PC-9 (cell line): ENCODE data around the gene UMAD1. TPM values are rescaled to one million over a fixed set of nuclear protein-coding genes. Genes with fewer than 3 reads are reported as not detected.

Experiments used
- BruUV-seq: library from RNA; stranded (reverse); fragments of 400-500 nt; replicated peaks from 2 replicates; lab custom pipeline; 2021; lab: Mats Ljungman, UMichigan
- CTCF ChIA-PET: fragments of 300-600 bp; sonication (Branson Sonifier 250); formaldehyde crosslinking; loops from one replicate; lab custom pipeline; 2022; ENCODE audit warnings: antibody characterized with exemption; lab: Charles Lee
- POLR2A ChIA-PET: fragments of 300-600 bp; sonication (Branson Sonifier 250); formaldehyde crosslinking; loops from one replicate; lab custom pipeline; 2022; ENCODE audit warnings: antibody characterized with exemption; ENCODE audit not compliant: unreplicated experiment; lab: Charles Lee
- DNase-seq, 2 experiments: peaks; one replicate each; pipeline versions ENCODE4 v3.0.0 to v3.0.0-alpha.2; 2015 to 2022; ENCODE audit warnings: mixed read lengths in 1 of 2
- H2AFZ ChIP-seq: fragments of 200-600 bp; sonication (generic); 2 replicates; pipeline ENCODE4 v1.8.1; 2017; ENCODE audit warnings: antibody characterized with exemption
- H3F3A ChIP-seq: fragments of 200-600 bp; sonication (generic); 2 replicates; pipeline ENCODE4 v1.8.1; 2017; ENCODE audit warnings: antibody characterized with exemption, mild to moderate bottlenecking, low read depth; ENCODE audit not compliant: insufficient read depth
- H3K27ac ChIP-seq: fragments of 200-600 bp; sonication (generic); 2 replicates; pipeline ENCODE4 v1.6.1; 2016; ENCODE audit warnings: mixed run types
- H3K27me3 ChIP-seq: fragments of 200-600 bp; sonication (generic); 2 replicates; pipeline ENCODE4 v1.6.1; 2016; ENCODE audit warnings: low read depth, mixed run types; ENCODE audit not compliant: insufficient read depth
- H3K36me3 ChIP-seq: fragments of 200-600 bp; sonication (generic); 2 replicates; pipeline ENCODE4 v1.6.1; 2016; ENCODE audit warnings: low read depth, mixed run types
- H3K4me1 ChIP-seq: fragments of 200-600 bp; sonication (generic); replicated peaks from 2 replicates; pipeline ENCODE4 v1.6.1; 2016; ENCODE audit warnings: mixed run types; ENCODE audit not compliant: insufficient read depth
- H3K4me2 ChIP-seq: fragments of 200-600 bp; sonication (generic); 2 replicates; pipeline ENCODE4 v1.6.1; 2017; ENCODE audit warnings: mixed run types
- H3K4me3 ChIP-seq: fragments of 200-600 bp; sonication (generic); 2 replicates; pipeline ENCODE4 v1.6.1; 2016; ENCODE audit warnings: mixed run types
- H3K79me2 ChIP-seq: fragments of 200-600 bp; sonication (generic); 2 replicates; pipeline ENCODE4 v1.6.1; 2017; ENCODE audit warnings: low read depth, mixed run types
- H3K9me2 ChIP-seq: fragments of 200-600 bp; sonication (generic); 2 replicates; pipeline ENCODE4 v1.8.1; 2017; ENCODE audit warnings: mild to moderate bottlenecking; ENCODE audit not compliant: insufficient read depth
- H3K9me3 ChIP-seq: fragments of 200-600 bp; sonication (generic); 2 replicates; pipeline ENCODE4 v1.8.1; 2016; ENCODE audit warnings: low read depth; ENCODE audit not compliant: insufficient read depth
- H4K20me1 ChIP-seq: fragments of 200-600 bp; sonication (generic); 2 replicates; pipeline ENCODE4 v1.8.1; 2017; ENCODE audit not compliant: insufficient read depth
- EZH2 ChIP-seq: fragments of 200-600 bp; sonication (generic); IDR thresholded peaks from 2 replicates; pipeline ENCODE4 v1.8.0; 2017; ENCODE audit warnings: antibody characterized with exemption, low read depth
- intact Hi-C: fragments of 100-400 bp; cut with micrococcal nuclease; formaldehyde crosslinking; loops from one replicate; pipeline ENCODE4 v1.10.0; 2022; ENCODE audit not compliant: unreplicated experiment
- total RNA-seq: library from RNA; stranded (reverse); gene quantifications from 2 replicates; pipeline ENCODE4 v1.2.3, GENCODE V29; 2021
- TF ChIP-seq, protein P1 (sequence below): fragments of 200-600 bp; sonication (generic); conservative IDR thresholded peaks from 2 replicates; pipeline ENCODE4 v1.6.1; 2017; ENCODE audit warnings: mixed run types, antibody characterized with exemption, mild to moderate bottlenecking, moderate library complexity

The UMAD1 gene
- total RNA-seq, 1 experiment from 2014 or later, result 20.5 TPM

DNA sequence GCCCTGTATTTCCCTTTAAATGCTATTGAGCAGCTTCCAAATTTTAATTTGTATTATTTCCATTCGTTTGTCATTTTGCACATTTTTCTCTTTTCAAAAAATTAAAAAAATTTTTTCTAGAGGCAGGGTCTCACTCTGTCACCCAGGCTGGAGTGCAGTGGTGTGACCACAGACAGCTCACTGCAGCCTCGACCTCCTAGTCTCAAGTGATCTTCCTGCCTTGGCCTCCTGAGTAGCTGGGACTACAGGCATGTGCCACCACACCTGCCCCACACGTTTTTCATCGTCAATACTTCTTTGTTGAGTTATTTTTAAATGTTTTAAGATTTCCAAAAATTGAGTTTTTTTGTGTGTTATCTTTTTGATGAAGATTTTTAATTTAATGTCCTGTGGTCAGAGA is 73.2 kb downstream of the UMAD1 start:
- TF ChIP-seq EZH2, result no peak
- TF ChIP-seq, protein P1, sequence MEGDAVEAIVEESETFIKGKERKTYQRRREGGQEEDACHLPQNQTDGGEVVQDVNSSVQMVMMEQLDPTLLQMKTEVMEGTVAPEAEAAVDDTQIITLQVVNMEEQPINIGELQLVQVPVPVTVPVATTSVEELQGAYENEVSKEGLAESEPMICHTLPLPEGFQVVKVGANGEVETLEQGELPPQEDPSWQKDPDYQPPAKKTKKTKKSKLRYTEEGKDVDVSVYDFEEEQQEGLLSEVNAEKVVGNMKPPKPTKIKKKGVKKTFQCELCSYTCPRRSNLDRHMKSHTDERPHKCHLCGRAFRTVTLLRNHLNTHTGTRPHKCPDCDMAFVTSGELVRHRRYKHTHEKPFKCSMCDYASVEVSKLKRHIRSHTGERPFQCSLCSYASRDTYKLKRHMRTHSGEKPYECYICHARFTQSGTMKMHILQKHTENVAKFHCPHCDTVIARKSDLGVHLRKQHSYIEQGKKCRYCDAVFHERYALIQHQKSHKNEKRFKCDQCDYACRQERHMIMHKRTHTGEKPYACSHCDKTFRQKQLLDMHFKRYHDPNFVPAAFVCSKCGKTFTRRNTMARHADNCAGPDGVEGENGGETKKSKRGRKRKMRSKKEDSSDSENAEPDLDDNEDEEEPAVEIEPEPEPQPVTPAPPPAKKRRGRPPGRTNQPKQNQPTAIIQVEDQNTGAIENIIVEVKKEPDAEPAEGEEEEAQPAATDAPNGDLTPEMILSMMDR, result no peak
- Histone ChIP-seq H4K20me1 (no peaks in the 10 kb centered on the region), H3K4me1 (peaks cover 10% of the 10 kb centered on the region; the same call in 1 of the 2 replicates), H3K9me2 (0 out of 2 replicates have a peak, but pooled peaks cover 3% of the 10 kb centered on the region), H3K79me2 (no peaks in the 10 kb centered on the region), H3F3A (peaks cover 5% of the 10 kb centered on the region; the same call in 1 of the 2 replicates), H3K27me3 (no peaks in the 10 kb centered on the region), H3K4me2 (no peak overlapping the region), H3K36me3 (no peaks in the 10 kb centered on the region), H3K4me3 (no peak overlapping the region), H3K27ac (no peak overlapping the region), H3K9me3 (peaks cover 3% of the 10 kb centered on the region; the same call in 1 of the 2 replicates), H2AFZ (no peak overlapping the region)
- intact Hi-C loops, result no loop called here
- DNase-seq, result no peak
- ChIA-PET CTCF (no interaction called here), POLR2A (no interaction called here)
- BruUV-seq, result no TSS peak

DNA sequence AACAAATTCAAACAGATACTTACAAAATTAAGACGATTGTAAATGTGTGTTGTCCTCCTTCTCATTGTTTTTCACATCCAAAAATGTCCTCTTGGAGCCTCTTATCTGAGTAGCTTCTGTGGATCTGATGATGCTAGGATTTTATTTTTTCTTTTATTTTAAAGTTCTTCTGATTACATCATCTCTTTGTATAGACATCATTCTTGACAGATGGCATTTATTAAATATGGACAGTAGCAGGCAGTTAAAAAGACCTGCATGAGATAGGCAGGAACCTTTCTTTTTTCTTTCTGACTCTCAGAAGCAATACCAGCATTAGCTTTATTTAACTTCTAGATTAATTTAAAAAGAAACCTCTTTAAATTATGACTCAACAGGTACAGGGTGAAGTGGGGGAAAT is 77.9 kb downstream of the UMAD1 start, which contains the start of gene RPA3:
TSS of gene RPA3 (minus strand) at position 116 of the 400 bp plus-strand sequence. CDS start 78,189 bp downstream, outside the sequence.
- no peaks in the 10 kb centered on the region for H3K9me2 ChIP-seq
- H2AFZ ChIP-seq, result no peak within 1 kb of the TSS
- no peak for DNase-seq
- no peak within 1 kb of the TSS for H3K4me3 ChIP-seq
- TF ChIP-seq, protein P1, result no peak
- no peak for TF ChIP-seq EZH2
- H3K36me3 ChIP-seq, result no peaks in the 10 kb centered on the region
- H3K27me3 ChIP-seq, result no peaks in the 10 kb centered on the region
- CTCF ChIA-PET, result interaction anchor here (0.6 to 0.7 kb wide), 2 partner anchors 37 to 546 kb away, joined by 3 to 4 read pairs; no protein-coding TSS in a partner anchor
- intact Hi-C loops, result no loop called here
- no peaks in the 10 kb centered on the region for H4K20me1 ChIP-seq
- peak within 1 kb of the TSS; percentile 11; the same call in 1 of the 2 replicates for H3K4me2 ChIP-seq
- POLR2A ChIA-PET, result no interaction called here
- peaks cover 9% of the 10 kb centered on the region; the same call in 1 of the 2 replicates for H3F3A ChIP-seq
- BruUV-seq, result no TSS peak
- no peaks in the 10 kb centered on the region for H3K79me2 ChIP-seq
- peaks cover 3% of the 10 kb centered on the region; the same call in 1 of the 2 replicates for H3K9me3 ChIP-seq
- H3K4me1 ChIP-seq, result peaks cover 21% of the 10 kb centered on the region
- H3K27ac ChIP-seq, result peak within 1 kb of the TSS; percentile 46

DNA sequence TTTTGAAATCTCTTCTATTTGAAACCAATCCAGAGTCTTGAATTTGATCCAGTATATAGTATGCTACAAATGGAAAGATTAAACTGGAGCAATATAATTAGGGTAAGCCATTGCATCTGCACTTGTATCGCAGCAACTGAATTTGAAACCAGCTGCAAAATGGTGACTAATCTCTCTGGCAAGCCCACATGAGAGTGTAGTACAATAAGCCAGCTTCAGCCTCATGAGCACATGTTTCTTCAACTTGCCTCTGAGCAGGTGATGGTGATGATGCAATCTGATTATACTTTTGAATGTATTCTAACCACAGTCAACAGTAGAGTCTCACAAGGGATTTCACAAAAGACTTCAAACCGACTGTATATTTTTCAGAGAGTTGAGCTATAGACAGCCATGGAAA is 78.7 kb downstream of the UMAD1 start:
- H3K27me3 ChIP-seq, result no peaks in the 10 kb centered on the region
- H4K20me1 ChIP-seq, result no peaks in the 10 kb centered on the region
- H2AFZ ChIP-seq, result no peak overlapping the region
- ChIA-PET CTCF (interaction anchor here (0.6 to 0.7 kb wide), 2 partner anchors 29 to 545 kb away, joined by 3 to 4 read pairs; no protein-coding TSS in a partner anchor), POLR2A (interaction anchor here (0.7 kb wide), 1 partner anchor 78 kb away, joined by 3 read pairs; no protein-coding TSS in a partner anchor)
- no peaks in the 10 kb centered on the region for H3K79me2 ChIP-seq
- no peak overlapping the region for H3K4me3 ChIP-seq
- no TSS peak for BruUV-seq
- no peaks in the 10 kb centered on the region for H3K9me2 ChIP-seq
- no peaks in the 10 kb centered on the region for H3K36me3 ChIP-seq
- intact Hi-C loops, result no loop called here
- peak overlapping the region; percentile 11; the same call in 1 of the 2 replicates for H3K4me2 ChIP-seq
- no peak for TF ChIP-seq EZH2
- TF ChIP-seq, protein P1, result no peak
- peak overlapping the region; percentile 46 for H3K27ac ChIP-seq
- peaks cover 21% of the 10 kb centered on the region for H3K4me1 ChIP-seq
- H3K9me3 ChIP-seq, result peaks cover 3% of the 10 kb centered on the region; the same call in 1 of the 2 replicates
- peak; percentile 37 to 67 for DNase-seq
- H3F3A ChIP-seq, result peaks cover 9% of the 10 kb centered on the region; the same call in 1 of the 2 replicates
